Activated effector memory CD4-positive, alpha-beta T cell treated with Interleukin-2 at 50 U/mL for 16 hours (primary cell): ENCODE results near the gene MYLK4.

Experiments used
- DNase-seq: peaks from one replicate; pipeline ENCODE4 v3.0.0-alpha.2; 2020

The MYLK4 gene

DNA sequence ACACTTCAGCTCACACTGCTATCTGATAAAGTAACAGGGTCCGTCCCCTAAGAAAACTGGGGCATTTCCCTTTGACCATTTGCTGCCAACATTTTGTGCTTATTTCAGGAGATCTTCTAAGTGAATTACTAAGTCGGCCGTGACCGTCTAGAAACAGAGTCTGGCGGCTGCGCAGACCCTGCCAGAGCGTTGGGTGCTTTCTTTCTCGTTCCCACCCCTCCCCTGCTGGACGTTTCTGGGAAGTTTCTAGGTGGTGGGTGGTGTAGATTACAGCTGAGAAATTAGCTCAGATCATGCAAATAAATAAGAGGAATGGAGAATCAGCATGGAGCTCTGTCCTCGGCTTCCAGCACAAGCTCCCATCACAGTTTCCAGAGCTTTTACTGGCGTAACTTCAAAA is 128.1 kb downstream of the MYLK4 start:
- no peak for DNase-seq

GRCh38 chr6:2619651-2620050 is 131.1 kb downstream of the MYLK4 start:
- DNase-seq, result no peak

DNA sequence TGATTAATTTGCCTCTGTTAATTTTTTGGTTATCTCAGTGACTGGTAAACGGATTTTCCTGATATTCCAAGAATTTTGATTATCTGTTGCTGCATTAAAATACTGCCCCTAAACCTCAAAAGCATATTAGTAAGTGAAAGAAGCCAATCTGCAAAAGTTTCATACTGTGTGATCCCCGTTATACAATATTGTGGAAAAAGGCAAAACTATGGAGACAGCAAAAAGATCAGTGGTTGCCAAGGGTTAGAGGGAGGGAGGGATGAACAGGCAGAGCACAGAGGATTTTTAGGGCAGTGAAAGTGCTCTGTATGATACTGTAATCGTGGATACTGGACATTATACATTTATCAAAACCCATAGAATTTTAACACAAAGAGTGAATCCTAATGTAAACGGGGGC is 133.0 kb downstream of the MYLK4 start:
- no peak for DNase-seq

DNA sequence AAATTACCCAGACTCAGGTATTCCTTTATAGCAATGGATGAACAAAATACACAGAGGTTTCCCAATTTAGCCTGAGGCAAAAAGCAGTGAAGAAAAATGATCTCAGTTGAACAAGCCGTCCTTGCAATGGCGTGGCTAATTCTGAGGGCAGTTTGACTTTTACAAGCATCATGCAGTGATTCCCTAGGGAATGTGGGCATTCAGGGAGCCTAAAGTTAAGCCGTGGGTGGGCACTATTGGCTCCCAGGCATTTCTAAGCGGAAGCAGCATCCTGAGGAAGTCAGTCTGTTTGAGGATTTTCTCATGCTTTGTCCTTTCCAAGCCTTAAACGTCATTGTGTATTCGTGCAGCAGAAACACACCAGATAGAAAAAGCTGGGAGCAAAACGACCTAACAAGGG is 133.9 kb downstream of the MYLK4 start:
- no peak for DNase-seq

DNA sequence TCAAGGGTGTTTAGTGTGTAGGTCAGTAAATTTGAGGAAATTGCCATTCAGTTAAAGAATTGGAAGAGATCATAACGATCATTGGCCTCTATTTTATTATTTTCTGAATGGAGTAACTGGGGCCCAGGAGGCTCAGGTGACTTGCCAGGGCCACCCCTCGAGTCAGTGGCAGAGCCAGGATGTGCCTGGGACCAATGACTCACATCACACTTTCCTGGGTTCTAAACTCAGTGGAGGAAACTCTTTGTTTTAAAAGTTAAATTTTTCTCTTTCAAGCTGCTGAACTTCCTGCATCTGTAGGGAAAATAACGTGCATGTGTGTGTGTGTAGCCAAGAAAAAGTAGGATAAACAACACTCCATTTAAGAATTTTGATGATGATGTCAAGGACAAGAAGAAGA is 135.5 kb downstream of the MYLK4 start:
- no peak for DNase-seq

GRCh38 chr6:2614846-2615245 is 135.9 kb downstream of the MYLK4 start:
- DNase-seq, result no peak

- no peak for DNase-seq
These were observed 136.6 kb downstream of the MYLK4 start for GRCh38 chr6:2614155-2614554.
